Cardiac muscle cell (in vitro differentiated cells and primary cell): ENCODE results near the gene MAVS. TPM values are rescaled to one million over a fixed set of nuclear protein-coding genes. Genes with fewer than 3 reads are reported as not detected.

Experiments
- DNase-seq, 2 donors: peaks; one replicate each; pipeline versions ENCODE4 v3.0.0 to v3.0.0-alpha.2; 2010 to 2017; ENCODE audit warnings: low read depth in 1 of 2, low spot score in 1 of 2
- H3K27ac ChIP-seq: fragments of 200-600 bp; sonication (generic); 2 replicates; pipeline ENCODE4 v1.5.1; 2016
- H3K27me3 ChIP-seq: fragments of 200-600 bp; sonication (generic); 2 replicates; pipeline ENCODE4 v1.6.0; 2016; ENCODE audit warnings: control low read depth
- H3K36me3 ChIP-seq: fragments of 200-600 bp; sonication (generic); 2 replicates; pipeline ENCODE4 v1.5.1; 2016; ENCODE audit warnings: control low read depth
- H3K4me1 ChIP-seq: fragments of 200-600 bp; sonication (generic); 2 replicates; pipeline ENCODE4 v1.8.1; 2017; ENCODE audit warnings: low read depth, mild to moderate bottlenecking, mixed run types
- H3K4me3 ChIP-seq: fragments of 200-600 bp; sonication (generic); 2 replicates; pipeline ENCODE4 v1.5.1; 2016; ENCODE audit warnings: mild to moderate bottlenecking
- H3K9me3 ChIP-seq: fragments of 200-600 bp; sonication (generic); 2 replicates; pipeline ENCODE4 v1.5.1; 2017; ENCODE audit warnings: low read depth, mild to moderate bottlenecking, control low read depth
- polyA plus RNA-seq: library from polyadenylated mRNA; unstranded; fragments of >200 nt; fragmentation: Nextera tagmentation; extraction: Ambion mirVana; gene quantifications from 2 replicates; pipeline ENCODE4 v1.2.1, GENCODE V29; 2016
- total RNA-seq: library from RNA; depleted of rRNA; stranded (reverse); fragments of >200 nt; gene quantifications from 2 replicates; pipeline ENCODE4 v1.2.3, GENCODE V29; 2016
- TF ChIP-seq, protein P1 (sequence below): IDR thresholded peaks from 2 replicates; pipeline ENCODE4 v1.5.1; 2012; ENCODE audit warnings: low read depth, mild to moderate bottlenecking, low read length

Gene MAVS
- total RNA-seq: 34.7 and 40.9 TPM in 2 replicates
- polyA plus RNA-seq: 15.0 and 19.8 TPM in 2 replicates

DNA sequence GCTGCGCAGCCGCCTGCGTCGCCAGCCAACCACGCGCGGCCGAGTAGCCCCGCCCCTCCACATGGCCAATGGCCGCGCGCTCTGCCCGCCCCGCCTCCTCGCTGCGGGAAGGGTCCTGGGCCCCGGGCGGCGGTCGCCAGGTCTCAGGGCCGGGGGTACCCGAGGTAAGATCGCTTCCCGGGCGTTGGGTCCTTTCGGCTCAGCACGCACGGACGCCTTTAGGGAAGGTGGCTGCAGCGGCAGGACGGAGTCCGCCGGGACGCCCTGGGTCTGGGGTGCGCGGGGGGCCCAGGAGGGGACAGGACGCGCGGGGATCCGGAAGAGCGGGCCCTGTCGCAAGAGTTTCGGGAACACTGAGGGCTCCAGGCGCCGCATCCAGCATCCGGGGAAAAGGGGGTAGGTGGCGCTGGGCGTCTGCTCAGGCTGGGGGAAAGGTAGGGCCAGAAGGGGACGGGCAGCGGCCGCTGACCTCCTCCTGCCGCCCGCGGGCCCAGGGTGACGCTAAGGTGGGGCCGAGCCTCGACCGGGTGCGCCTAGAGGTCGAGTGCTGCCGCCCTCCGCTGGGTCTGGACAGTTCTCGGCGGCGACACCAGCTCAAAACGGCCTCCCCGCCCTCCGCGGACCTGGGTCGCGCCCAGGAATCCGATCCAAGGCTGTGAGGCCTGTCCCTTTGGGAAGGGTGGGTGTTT is at the start of gene MAVS:
Gene MAVS (plus strand): TSS at position 95 of the 689 bp plus-strand sequence. CDS start 7,791 bp downstream, outside the sequence.
- Histone ChIP-seq H3K27ac (peak within 1 kb of the TSS; percentile 84), H3K36me3 (no peaks in the 10 kb centered on the region), H3K4me3 (peak within 1 kb of the TSS; percentile 65), H3K9me3 (no peaks in the 10 kb centered on the region), H3K4me1 (peaks cover 4% of the 10 kb centered on the region), H3K27me3 (no peaks in the 10 kb centered on the region)
- TF ChIP-seq, protein P1, sequence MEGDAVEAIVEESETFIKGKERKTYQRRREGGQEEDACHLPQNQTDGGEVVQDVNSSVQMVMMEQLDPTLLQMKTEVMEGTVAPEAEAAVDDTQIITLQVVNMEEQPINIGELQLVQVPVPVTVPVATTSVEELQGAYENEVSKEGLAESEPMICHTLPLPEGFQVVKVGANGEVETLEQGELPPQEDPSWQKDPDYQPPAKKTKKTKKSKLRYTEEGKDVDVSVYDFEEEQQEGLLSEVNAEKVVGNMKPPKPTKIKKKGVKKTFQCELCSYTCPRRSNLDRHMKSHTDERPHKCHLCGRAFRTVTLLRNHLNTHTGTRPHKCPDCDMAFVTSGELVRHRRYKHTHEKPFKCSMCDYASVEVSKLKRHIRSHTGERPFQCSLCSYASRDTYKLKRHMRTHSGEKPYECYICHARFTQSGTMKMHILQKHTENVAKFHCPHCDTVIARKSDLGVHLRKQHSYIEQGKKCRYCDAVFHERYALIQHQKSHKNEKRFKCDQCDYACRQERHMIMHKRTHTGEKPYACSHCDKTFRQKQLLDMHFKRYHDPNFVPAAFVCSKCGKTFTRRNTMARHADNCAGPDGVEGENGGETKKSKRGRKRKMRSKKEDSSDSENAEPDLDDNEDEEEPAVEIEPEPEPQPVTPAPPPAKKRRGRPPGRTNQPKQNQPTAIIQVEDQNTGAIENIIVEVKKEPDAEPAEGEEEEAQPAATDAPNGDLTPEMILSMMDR: no peak
- DNase-seq: peak; percentile 81 to 95

GRCh38 chr20:3797226-3797545 is 49.4 kb upstream of the MAVS start:
- Histone ChIP-seq H3K27ac (no peak overlapping the region), H3K4me3 (peak overlapping the region; percentile 49), H3K36me3 (no peaks in the 10 kb centered on the region), H3K9me3 (no peaks in the 10 kb centered on the region), H3K27me3 (no peaks in the 10 kb centered on the region), H3K4me1 (peaks cover 10% of the 10 kb centered on the region)
- TF ChIP-seq, protein P1: no peak
- DNase-seq: no peak

GRCh38 chr20:3797592-3798372 is 48.9 kb upstream of the MAVS start:
- no peaks in the 10 kb centered on the region for H3K36me3 ChIP-seq
- no peaks in the 10 kb centered on the region for H3K27me3 ChIP-seq
- no peaks in the 10 kb centered on the region for H3K9me3 ChIP-seq
- H3K4me1 ChIP-seq: peaks cover 10% of the 10 kb centered on the region
- peak overlapping the region; percentile 49 for H3K4me3 ChIP-seq
- no peak overlapping the region for H3K27ac ChIP-seq
- DNase-seq: no peak
- TF ChIP-seq, protein P1: no peak

DNA sequence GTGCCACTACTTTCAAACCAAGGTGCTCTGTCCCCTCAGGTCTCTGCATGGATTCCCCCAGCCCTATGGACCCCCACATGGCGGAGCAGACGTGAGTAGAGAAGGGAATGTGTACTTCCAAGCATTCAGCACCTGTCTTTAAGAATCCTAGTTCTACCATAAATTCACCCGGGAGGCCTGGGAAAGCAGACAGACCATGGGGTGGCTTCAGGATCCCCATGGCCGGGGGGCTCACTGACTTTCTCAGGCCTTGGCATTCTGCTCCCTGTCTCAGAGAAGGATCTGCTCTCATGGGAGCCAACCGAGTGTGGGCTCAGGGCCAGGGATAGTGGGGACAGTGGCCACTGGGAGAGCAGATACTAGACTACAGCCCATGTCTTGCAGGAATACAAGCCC is 48.3 kb upstream of the MAVS start:
- Histone ChIP-seq H3K4me3 (no peak overlapping the region), H3K27ac (no peak overlapping the region), H3K27me3 (no peaks in the 10 kb centered on the region), H3K4me1 (peaks cover 10% of the 10 kb centered on the region), H3K36me3 (no peaks in the 10 kb centered on the region), H3K9me3 (no peaks in the 10 kb centered on the region)
- DNase-seq: no peak
- TF ChIP-seq, protein P1: no peak

GRCh38 chr20:3798908-3799248 is 47.8 kb upstream of the MAVS start:
- Histone ChIP-seq H3K27ac (no peak overlapping the region), H3K4me1 (peaks cover 10% of the 10 kb centered on the region), H3K4me3 (no peak overlapping the region), H3K36me3 (no peaks in the 10 kb centered on the region), H3K9me3 (no peaks in the 10 kb centered on the region), H3K27me3 (no peaks in the 10 kb centered on the region)
- TF ChIP-seq, protein P1: no peak
- no peak for DNase-seq
